Measurements from ENCODE around the gene JDP2.

- TF ChIP-seq SUZ12 (IDR thresholded peaks at IDR 0.05), result no peak
- no peak for TF ChIP-seq NFRKB (IDR thresholded peaks at IDR 0.05)
- no peak for TF ChIP-seq BHLHE40 (IDR thresholded peaks at IDR 0.05; ENCODE audit: borderline replicate concordance)
- TF ChIP-seq TARDBP (IDR thresholded peaks at IDR 0.05), result no peak
- no peak for TF ChIP-seq PKNOX1 (IDR thresholded peaks at IDR 0.05)
- no peak for TF ChIP-seq SP1 (IDR thresholded peaks at IDR 0.05)
- no peak for TF ChIP-seq FOXK2 (IDR thresholded peaks at IDR 0.05)
- no peak for TF ChIP-seq ELF4 (IDR thresholded peaks at IDR 0.05)
- TF ChIP-seq L3MBTL2 (conservative IDR thresholded peaks at IDR 0.05), result no peak
- no peak for TF ChIP-seq FOXA1 (IDR thresholded peaks at IDR 0.05)
- TF ChIP-seq ZNF384 (IDR thresholded peaks at IDR 0.05), result no peak
These were observed 48.4 kb upstream of the JDP2 start for GRCh38 chr14:75379246-75379929.

All from HEK293T (cell line).